Trophoblast cell (in vitro differentiated cells and primary cell): ENCODE measurements around the gene SDE2.
"Not testable (repeated sequence)": the region's sequence is repeated elsewhere in the genome, so short reads cannot be mapped to it uniquely, and the experiment has no call there.

ENCODE experiments used
- DNase-seq, 2 donors: peaks; one replicate each; pipeline ENCODE4 v3.0.0-alpha.2; 2016
- H2AFZ ChIP-seq: 2 replicates; pipeline ENCODE4 v1.6.1; 2013; ENCODE audit warnings: low read length, moderate library complexity, mild to moderate bottlenecking; ENCODE audit not compliant: insufficient read depth, poor library complexity
- H2AK5ac ChIP-seq: 2 replicates; pipeline ENCODE4 v1.6.1; 2013; ENCODE audit warnings: mild to moderate bottlenecking, low read length
- H2BK120ac ChIP-seq: 2 replicates; pipeline ENCODE4 v1.6.1; 2013; ENCODE audit warnings: low read length, mild to moderate bottlenecking, moderate library complexity; ENCODE audit not compliant: insufficient read depth, poor library complexity
- H2BK12ac ChIP-seq: 2 replicates; pipeline ENCODE4 v1.6.1; 2013; ENCODE audit warnings: mild to moderate bottlenecking, low read length, moderate library complexity
- H2BK5ac ChIP-seq: 2 replicates; pipeline ENCODE4 v1.6.1; 2013; ENCODE audit warnings: low read length, low read depth, moderate library complexity, mild to moderate bottlenecking; ENCODE audit not compliant: poor library complexity
- H3K14ac ChIP-seq: 2 replicates; pipeline ENCODE4 v1.6.1; 2013; ENCODE audit warnings: mild to moderate bottlenecking, low read length
- H3K18ac ChIP-seq: 2 replicates; pipeline ENCODE4 v1.6.1; 2013; ENCODE audit warnings: mild to moderate bottlenecking, low read length
- H3K23ac ChIP-seq: 2 replicates; pipeline ENCODE4 v1.6.1; 2013; ENCODE audit warnings: low read length
- H3K27ac ChIP-seq: 2 replicates; pipeline ENCODE4 v1.5.1; 2013; ENCODE audit warnings: low read depth, mild to moderate bottlenecking, inconsistent platforms, low read length, moderate library complexity
- H3K27me3 ChIP-seq: 2 replicates; pipeline ENCODE4 v1.6.1; 2013; ENCODE audit warnings: inconsistent platforms, mild to moderate bottlenecking, low read length, moderate library complexity; ENCODE audit not compliant: insufficient read depth
- H3K36me3 ChIP-seq, 2 experiments: 1 replicate in 1 of 2; 2 replicates in 1 of 2; pipeline ENCODE4 v1.6.1; 2013; ENCODE audit warnings: low read length in 2 of 2, mild to moderate bottlenecking in 2 of 2, moderate library complexity in 1 of 2; ENCODE audit not compliant: insufficient read depth in 2 of 2, control insufficient read depth in 1 of 2
- H3K4ac ChIP-seq: 2 replicates; pipeline ENCODE4 v1.6.1; 2013; ENCODE audit warnings: low read depth, mild to moderate bottlenecking, low read length, moderate library complexity
- H3K4me1 ChIP-seq, 2 experiments: 1 replicate in 1 of 2; 2 replicates in 1 of 2; pipeline ENCODE4 v1.6.1; 2013; ENCODE audit warnings: low read length in 2 of 2, mild to moderate bottlenecking in 2 of 2, moderate library complexity in 1 of 2; ENCODE audit not compliant: insufficient read depth in 2 of 2, control insufficient read depth in 1 of 2
- H3K4me2 ChIP-seq: 2 replicates; pipeline ENCODE4 v1.6.1; 2013; ENCODE audit warnings: inconsistent platforms, mild to moderate bottlenecking, low read length, moderate library complexity
- H3K4me3 ChIP-seq: 2 replicates; pipeline ENCODE4 v1.5.1; 2013; ENCODE audit warnings: mild to moderate bottlenecking, low read depth, low read length, inconsistent platforms
- H3K79me1 ChIP-seq: one replicate; pipeline ENCODE4 v1.6.1; 2013; ENCODE audit warnings: low read length
- H3K79me2 ChIP-seq: 2 replicates; pipeline ENCODE4 v1.6.1; 2013; ENCODE audit warnings: low read length, mild to moderate bottlenecking; ENCODE audit not compliant: control insufficient read depth, insufficient read depth, poor library complexity
- H3K9ac ChIP-seq: 2 replicates; pipeline ENCODE4 v1.6.1; 2013; ENCODE audit warnings: mild to moderate bottlenecking, low read length
- H3K9me3 ChIP-seq: 2 replicates; pipeline ENCODE4 v1.6.1; 2013; ENCODE audit warnings: low read depth, mild to moderate bottlenecking, control low read depth, inconsistent platforms, low read length; ENCODE audit not compliant: insufficient read depth
- H4K12ac ChIP-seq: 2 replicates; pipeline ENCODE4 v1.6.1; 2013; ENCODE audit warnings: low read depth, mild to moderate bottlenecking, low read length, moderate library complexity
- H4K8ac ChIP-seq: 2 replicates; pipeline ENCODE4 v1.6.1; 2013; ENCODE audit warnings: low read depth, mild to moderate bottlenecking, low read length, moderate library complexity
- H4K91ac ChIP-seq: one replicate; pipeline ENCODE4 v1.6.1; 2013; ENCODE audit warnings: low read depth, mild to moderate bottlenecking, low read length, moderate library complexity
- WGBS: extraction: QIAGEN DNeasy Blood & Tissue Kit; methylation state at CpG from one replicate; pipeline ENCODE4 v1.1.7; 2013; ENCODE audit warnings: missing lambda C conversion rate; ENCODE audit not compliant: insufficient read length, insufficient coverage; ENCODE audit errors: extremely low coverage; 5-methylcytosine and 5-hydroxymethylcytosine counted together

The SDE2 gene

DNA sequence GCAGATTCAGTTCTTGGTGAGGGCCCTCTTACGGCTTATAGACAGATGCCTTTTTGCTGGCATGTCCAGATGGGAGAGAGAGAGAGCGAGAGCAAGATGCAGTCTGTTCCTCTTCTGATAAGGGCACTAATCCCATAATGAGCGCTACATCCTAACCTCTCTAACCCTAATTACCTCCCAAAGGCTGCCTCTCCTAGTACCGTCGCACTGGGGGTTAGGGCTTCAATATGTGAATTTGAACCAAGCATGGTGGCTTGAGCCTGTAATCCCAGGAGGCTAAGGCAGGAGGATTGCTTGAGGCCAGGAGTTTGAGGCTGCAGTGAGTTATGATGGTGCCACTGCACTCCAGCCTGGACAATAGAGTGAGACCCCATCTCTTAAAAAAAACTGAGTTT lies 10.5 kb upstream of the SDE2 start:
- no peak overlapping the region for H3K4me2 ChIP-seq
- H2AFZ ChIP-seq: no peak overlapping the region
- H3K27ac ChIP-seq: no peak overlapping the region
- H3K4me3 ChIP-seq: no peak overlapping the region
- H4K91ac ChIP-seq: no peak overlapping the region
- no peak overlapping the region for H2BK12ac ChIP-seq
- no peaks in the 10 kb centered on the region for H3K36me3 ChIP-seq
- H3K79me2 ChIP-seq: no peaks in the 10 kb centered on the region
- no peak overlapping the region for H3K14ac ChIP-seq
- no peak overlapping the region for H3K9ac ChIP-seq
- H2BK120ac ChIP-seq: no peak overlapping the region
- peaks cover 1% of the 10 kb centered on the region for H3K9me3 ChIP-seq
- H3K27me3 ChIP-seq: no peaks in the 10 kb centered on the region
- H3K4me1 ChIP-seq: peaks cover 2 to 5% of the 10 kb centered on the region in 2 experiments
- H3K23ac ChIP-seq: no peak overlapping the region
- no peak overlapping the region for H4K12ac ChIP-seq
- H3K18ac ChIP-seq: no peak overlapping the region
- no peak overlapping the region for H3K4ac ChIP-seq
- no peak for DNase-seq
- H2AK5ac ChIP-seq: no peak overlapping the region
- H4K8ac ChIP-seq: no peak overlapping the region
- no peaks in the 10 kb centered on the region for H3K79me1 ChIP-seq
- no CpG with 5 or more reads among the region's 5 CpGs for WGBS
- H2BK5ac ChIP-seq: no peak overlapping the region

DNA sequence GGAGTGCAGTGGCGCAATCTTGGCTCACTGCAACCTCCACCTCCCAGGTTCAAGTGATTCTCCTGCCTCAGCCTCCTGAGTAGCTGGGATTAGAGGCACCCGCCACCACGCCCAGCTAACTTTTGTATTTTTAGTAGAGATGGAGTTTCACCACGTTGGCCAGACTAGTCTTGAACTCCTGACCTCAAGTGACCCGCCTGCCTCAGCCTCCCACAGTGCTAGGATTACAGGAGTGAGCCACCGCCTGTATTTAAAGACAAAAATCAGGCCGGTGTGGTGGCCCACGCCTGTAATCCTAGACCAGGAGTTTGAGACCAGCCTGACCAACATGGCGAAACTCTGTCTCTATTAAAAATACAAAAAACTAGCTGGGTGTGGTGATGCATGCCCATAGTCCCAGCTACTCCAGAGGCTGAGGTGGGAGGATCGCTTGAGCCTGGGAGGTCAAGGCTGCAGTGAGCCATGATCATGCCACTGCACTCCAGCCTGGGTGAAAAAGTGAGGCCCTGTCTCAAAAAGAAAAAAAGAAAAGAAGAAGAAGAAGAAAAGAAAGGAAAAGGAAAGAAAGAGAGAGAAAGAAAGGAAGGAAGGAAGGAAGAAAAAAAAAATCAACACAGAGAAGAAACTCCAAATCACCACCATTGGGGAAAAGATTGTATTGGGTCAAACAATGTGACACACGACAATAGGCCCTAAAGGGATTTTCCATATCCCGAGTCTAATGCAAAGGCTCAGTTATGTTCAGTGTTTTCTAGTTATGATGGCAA lies 8.2 kb upstream of the SDE2 start:
- not testable (repeated sequence) for H3K27ac ChIP-seq, H2AFZ ChIP-seq, H3K27me3 ChIP-seq, H3K23ac ChIP-seq, H3K18ac ChIP-seq, H3K4me3 ChIP-seq, H3K4me1 ChIP-seq, H2BK12ac ChIP-seq, H3K4ac ChIP-seq, H3K79me2 ChIP-seq, H4K12ac ChIP-seq, DNase-seq, H3K14ac ChIP-seq, H2BK120ac ChIP-seq, H3K36me3 ChIP-seq, H2BK5ac ChIP-seq, H3K9ac ChIP-seq, H4K91ac ChIP-seq, H4K8ac ChIP-seq, H2AK5ac ChIP-seq, H3K4me2 ChIP-seq, H3K79me1 ChIP-seq, H3K9me3 ChIP-seq
- WGBS: no CpG with 5 or more reads among the region's 12 CpGs

DNA sequence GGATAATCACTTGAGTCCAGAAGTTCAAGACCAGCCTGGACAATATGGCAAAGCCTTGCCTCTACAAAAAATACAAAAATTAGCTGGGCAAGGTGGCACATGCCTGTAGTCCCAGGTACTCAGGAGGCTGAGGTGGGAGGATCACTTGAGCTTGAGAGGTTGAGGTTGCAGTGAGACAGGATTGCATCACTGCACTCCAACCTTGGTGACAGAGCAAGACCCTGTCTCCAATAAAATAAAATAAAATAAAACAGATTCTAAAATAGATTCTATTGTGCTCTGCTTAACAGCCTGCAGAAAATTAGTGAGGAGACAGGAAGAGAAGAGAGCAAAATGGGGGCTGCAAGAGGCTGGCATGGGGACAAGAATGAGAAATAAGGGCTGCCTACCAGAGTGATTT lies 7.5 kb upstream of the SDE2 start:
- Histone ChIP-seq H3K79me1 (no peaks in the 10 kb centered on the region), H2BK5ac (no peak overlapping the region), H4K91ac (no peak overlapping the region), H3K27ac (no peak overlapping the region), H3K23ac (no peak overlapping the region), H3K79me2 (no peaks in the 10 kb centered on the region), H3K9me3 (no peaks in the 10 kb centered on the region), H2BK12ac (peak overlapping the region; percentile 34), H4K12ac (no peak overlapping the region), H3K4ac (no peak overlapping the region), H3K14ac (no peak overlapping the region), H3K27me3 (no peaks in the 10 kb centered on the region), H3K4me3 (no peak overlapping the region), H3K4me1 (peaks cover 5 to 7% of the 10 kb centered on the region in 2 experiments), H2AK5ac (no peak overlapping the region), H4K8ac (no peak overlapping the region), H2BK120ac (no peak overlapping the region), H3K4me2 (no peak overlapping the region), H3K36me3 (no peaks in the 10 kb centered on the region), H2AFZ (no peak overlapping the region), H3K9ac (no peak overlapping the region), H3K18ac (no peak overlapping the region)
- no peak for DNase-seq

DNA sequence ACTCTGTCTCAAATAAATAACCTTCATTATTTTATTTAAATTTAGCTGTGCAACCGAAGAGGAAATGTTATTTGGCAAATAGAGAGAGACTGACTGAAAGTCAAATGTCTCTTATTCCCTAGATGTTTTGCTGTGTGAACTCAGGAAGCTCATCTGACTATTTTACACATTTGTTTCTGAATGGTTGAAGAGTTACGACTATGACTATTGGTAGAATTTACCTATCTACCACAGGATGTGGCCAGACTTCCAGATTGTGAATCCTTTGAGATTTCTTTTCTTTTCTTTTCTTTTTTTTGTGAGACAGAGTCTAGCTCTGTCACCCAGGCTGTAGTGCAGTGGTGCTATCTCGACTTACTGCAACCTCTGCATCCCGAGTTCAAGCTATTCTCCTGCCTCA lies 5.3 kb upstream of the SDE2 start:
- Histone ChIP-seq H2BK12ac (no peak overlapping the region), H3K27me3 (no peaks in the 10 kb centered on the region), H3K14ac (no peak overlapping the region), H3K18ac (no peak overlapping the region), H4K8ac (no peak overlapping the region), H3K4ac (no peak overlapping the region), H3K9me3 (no peaks in the 10 kb centered on the region), H3K23ac (no peak overlapping the region), H3K79me2 (peaks cover 2% of the 10 kb centered on the region), H3K79me1 (peaks cover 4% of the 10 kb centered on the region), H3K4me3 (no peak overlapping the region), H3K36me3 (no peaks in the 10 kb centered on the region), H3K4me1 (peaks cover 9 to 12% of the 10 kb centered on the region in 2 experiments), H4K91ac (no peak overlapping the region), H3K27ac (no peak overlapping the region), H2BK120ac (no peak overlapping the region), H2AK5ac (no peak overlapping the region), H2AFZ (no peak overlapping the region), H3K9ac (no peak overlapping the region), H2BK5ac (no peak overlapping the region), H3K4me2 (no peak overlapping the region), H4K12ac (no peak overlapping the region)
- no peak for DNase-seq
- WGBS: no CpG with 5 or more reads among the region's 4 CpGs
